Right lobe of liver (tissue), 6 donors: ENCODE measurements around the gene DDIT3. TPM values are rescaled to one million over a fixed set of nuclear protein-coding genes. Genes with fewer than 3 reads are reported as not detected.

ENCODE experiments used
- ATAC-seq, 4 donors: fragments of 200-7000 bp; cut with Tn5 transposase; one replicate each; pipeline ENCODE4 v1.9.1; 2020; ENCODE audit warnings: mild to moderate bottlenecking in 4 of 4, moderate library complexity in 4 of 4
- DNase-seq, 3 donors: peaks; one replicate each; pipeline ENCODE4 v3.0.0-alpha.2; 2020
- H3K27ac ChIP-seq, 3 donors: fragments of 200-600 bp; one replicate each; pipeline ENCODE4 v1.8.0; 2022
- H3K27me3 ChIP-seq, 2 donors: fragments of 200-600 bp; one replicate each; pipeline ENCODE4 v1.8.0; 2022
- H3K36me3 ChIP-seq, 4 donors: fragments of 200-600 bp; sonication (generic) in 1 of 4; one replicate each; pipeline versions ENCODE4 v1.5.1 to v1.8.0; 2017 to 2022; ENCODE audit warnings: control low read depth in 1 of 4
- H3K4me1 ChIP-seq, 4 donors: fragments of 200-600 bp; sonication (generic) in 1 of 4; one replicate each; pipeline versions ENCODE4 v1.5.1 to v1.8.0; 2017 to 2022; ENCODE audit warnings: control low read depth in 1 of 4
- H3K4me3 ChIP-seq, 3 donors: fragments of 200-600 bp; one replicate each; pipeline ENCODE4 v1.8.0; 2022
- H3K9me3 ChIP-seq, 4 donors: fragments of 200-600 bp; sonication (generic) in 1 of 4; one replicate each; pipeline versions ENCODE4 v1.5.1 to v1.8.0; 2017 to 2022; ENCODE audit warnings: control low read depth in 1 of 4
- POLR2A ChIP-seq: fragments of 450-650 bp; IDR thresholded peaks from one replicate; pipeline ENCODE4 v1.6.1; 2017; ENCODE audit warnings: antibody characterized with exemption, mild to moderate bottlenecking
- WGBS: methylation state at CpG from one replicate; pipeline ENCODE4 v1.1.6; 2018; ENCODE audit warnings: low coverage, low lambda C conversion rate; ENCODE audit not compliant: insufficient coverage; ENCODE audit errors: missing lambda C conversion rate; 5-methylcytosine and 5-hydroxymethylcytosine counted together
- intact Hi-C, 2 donors: fragments of 100-400 bp; cut with DNase I; formaldehyde crosslinking; loops; one replicate each; pipeline versions ENCODE4 v1.11.2 to v1.14.1; 2022
- total RNA-seq, 6 experiments: library from RNA; depleted of rRNA in 2 of 6; stranded (reverse); fragments of >200 nt in 2 of 6; fragmentation: NEBNext Ultra II Directional in 3 of 6; extraction: Animal tissue kit (Norgen Biotek cat#: 25700) in 3 of 6; gene quantifications; one replicate each; pipeline versions ENCODE4 v1.1.0 to v1.2.4, GENCODE V29; 2016 to 2023
- TF ChIP-seq, protein P1 (sequence below), 4 donors: fragments of 200-600 bp in 3 of 4; fragments of 450-650 bp in 1 of 4; IDR thresholded peaks; one replicate each; pipeline versions ENCODE4 v1.5.1 to v1.8.0; 2016 to 2022; ENCODE audit warnings: antibody characterized with exemption in 4 of 4, mild to moderate bottlenecking in 2 of 4
- donor health status: DM: no; HTN: yes; CAD: no.
- donor health status: DM: no; HTN: no; CAD: no.
- donor health status: DM: no; HTN: no; CAD: no.
- donor health status: DM: no; HTN: yes; CAD: no.
- donor health status: DM: no; HTN: yes; CAD: no.

The DDIT3 gene
- total RNA-seq, 6 experiments from 2014 or later = 11.3 to 26.7 (median 18.7) TPM

DNA sequence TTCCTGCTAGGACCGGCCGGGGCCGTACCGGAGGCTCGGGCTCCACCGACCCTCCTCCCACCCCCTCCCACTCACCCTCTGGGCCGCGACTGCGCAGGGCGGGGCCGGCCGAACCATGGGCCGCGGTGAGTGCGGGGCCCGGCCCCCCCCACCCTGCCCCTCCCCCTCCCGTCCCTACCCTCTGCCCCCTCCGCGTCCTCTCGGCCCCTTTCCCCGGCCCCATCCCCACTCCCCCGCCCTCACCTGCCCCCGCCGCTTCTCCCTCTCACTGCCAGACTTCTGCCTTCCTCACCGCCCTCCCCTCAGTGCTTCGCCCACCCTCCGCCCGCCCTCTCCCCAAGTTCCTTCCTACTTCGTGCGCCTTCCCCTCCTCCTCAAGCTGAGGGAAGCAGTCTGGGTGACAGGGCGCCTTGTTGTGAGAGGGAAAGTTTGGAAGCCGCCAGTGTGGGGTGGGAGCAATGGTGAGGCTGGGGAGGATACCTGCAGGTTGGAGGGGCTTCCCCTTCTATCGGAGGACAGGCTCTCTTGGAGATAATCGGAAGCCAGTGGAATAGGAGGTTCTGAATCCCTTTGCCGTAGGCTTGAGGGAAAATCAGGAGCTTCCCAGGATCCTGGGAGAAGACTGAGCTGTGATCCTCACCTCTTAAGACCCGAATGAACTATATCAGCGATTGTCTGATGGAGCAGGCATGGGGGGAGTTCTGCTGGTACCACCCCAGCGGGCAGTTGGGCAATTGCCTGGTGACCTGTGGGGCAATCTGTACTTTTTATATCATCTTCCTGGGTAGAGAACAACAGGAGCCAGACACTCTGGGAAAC lies 2.8 kb upstream of the DDIT3 start:
- ATAC-seq = peak in 2 of 4 donors; percentile 0 to 3
- H3K4me3 ChIP-seq = peak overlapping the region; percentile 76 to 83 (median 80)
- H3K4me1 ChIP-seq = peaks cover 0 to 44% (median 19%) of the 10 kb centered on the region in 4 donors

DNA sequence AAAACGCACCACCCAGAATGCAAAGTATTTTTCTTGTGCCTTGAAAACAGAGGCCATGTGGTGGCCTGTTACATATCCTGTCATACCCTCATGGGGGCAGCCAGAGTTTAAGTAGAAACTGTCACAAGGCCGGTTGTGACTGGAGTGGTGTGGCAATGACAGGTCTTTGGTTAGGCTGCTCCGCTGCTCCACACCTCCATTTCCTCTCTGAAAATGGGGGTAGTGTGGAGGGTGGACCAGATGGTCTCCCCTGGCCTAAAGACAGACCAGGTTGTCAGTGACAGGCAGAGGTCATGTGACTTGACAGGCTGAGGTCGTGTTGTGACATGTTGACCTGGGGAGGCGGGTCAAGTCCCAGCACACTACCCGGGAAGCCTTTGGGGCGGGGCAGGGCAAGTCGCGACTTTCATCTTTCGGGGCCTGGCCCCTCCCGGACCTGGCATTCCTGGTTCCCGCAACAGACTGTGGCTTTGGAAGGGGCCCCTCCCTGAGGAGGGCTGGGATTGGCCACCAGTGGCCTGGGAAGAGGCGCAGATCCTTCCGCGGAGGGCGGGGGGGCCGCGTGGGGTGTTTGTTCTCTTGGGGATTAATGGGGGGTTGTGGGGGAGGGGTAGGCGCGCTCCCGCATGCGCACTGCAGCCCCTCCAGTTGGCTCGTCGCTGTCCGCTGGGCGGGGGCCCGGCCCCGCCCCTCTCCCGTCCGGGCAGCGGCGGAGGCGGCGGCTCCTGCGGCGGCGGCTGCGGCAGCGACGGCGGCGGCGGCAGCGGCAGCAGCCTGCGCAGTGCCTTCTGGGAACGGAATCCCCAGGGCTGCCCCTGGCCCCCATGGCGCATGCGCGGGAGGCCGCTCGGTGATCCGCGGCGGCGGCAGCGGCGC lies 1.9 kb upstream of the DDIT3 start, which contains the start of gene MBD6:
Gene MBD6, plus strand, starts transcription at position 814 of the 876 bp plus-strand sequence. CDS start 1,480 bp downstream, outside the sequence.
- ATAC-seq (peak; percentile 36 to 69 (median 50)), DNase-seq (peak; percentile 95 to 96 (median 95))
- peak within 1 kb of the TSS; percentile 97 to 98 (median 97) for H3K27ac ChIP-seq
- H3K4me3 ChIP-seq = peak within 1 kb of the TSS; percentile 76 to 83 (median 80)
- TF ChIP-seq POLR2A = peak; percentile 49
- TF ChIP-seq, protein P1, sequence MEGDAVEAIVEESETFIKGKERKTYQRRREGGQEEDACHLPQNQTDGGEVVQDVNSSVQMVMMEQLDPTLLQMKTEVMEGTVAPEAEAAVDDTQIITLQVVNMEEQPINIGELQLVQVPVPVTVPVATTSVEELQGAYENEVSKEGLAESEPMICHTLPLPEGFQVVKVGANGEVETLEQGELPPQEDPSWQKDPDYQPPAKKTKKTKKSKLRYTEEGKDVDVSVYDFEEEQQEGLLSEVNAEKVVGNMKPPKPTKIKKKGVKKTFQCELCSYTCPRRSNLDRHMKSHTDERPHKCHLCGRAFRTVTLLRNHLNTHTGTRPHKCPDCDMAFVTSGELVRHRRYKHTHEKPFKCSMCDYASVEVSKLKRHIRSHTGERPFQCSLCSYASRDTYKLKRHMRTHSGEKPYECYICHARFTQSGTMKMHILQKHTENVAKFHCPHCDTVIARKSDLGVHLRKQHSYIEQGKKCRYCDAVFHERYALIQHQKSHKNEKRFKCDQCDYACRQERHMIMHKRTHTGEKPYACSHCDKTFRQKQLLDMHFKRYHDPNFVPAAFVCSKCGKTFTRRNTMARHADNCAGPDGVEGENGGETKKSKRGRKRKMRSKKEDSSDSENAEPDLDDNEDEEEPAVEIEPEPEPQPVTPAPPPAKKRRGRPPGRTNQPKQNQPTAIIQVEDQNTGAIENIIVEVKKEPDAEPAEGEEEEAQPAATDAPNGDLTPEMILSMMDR (IDR thresholded peaks at IDR 0.05) = no peak
- intact Hi-C loops = no loop called here
- H3K27me3 ChIP-seq = no peaks in the 10 kb centered on the region
- H3K4me1 ChIP-seq = peaks cover 0 to 48% (median 19%) of the 10 kb centered on the region in 4 donors
- peaks cover 1 to 36% (median 10%) of the 10 kb centered on the region in 4 donors for H3K36me3 ChIP-seq
- H3K9me3 ChIP-seq = no peaks in the 10 kb centered on the region
- 0% methylated on average over 9 of the region's 57 CpGs for WGBS

More for the DNA sequence above, 2.8 kb upstream of the DDIT3 start:
- under 1% methylated on average over 19 of the region's 38 CpGs for WGBS
- Histone ChIP-seq H3K27me3 (no peaks in the 10 kb centered on the region), H3K27ac (peak overlapping the region; percentile 97 to 98 (median 97)), H3K36me3 (peaks cover 0 to 37% (median 11%) of the 10 kb centered on the region in 4 donors), H3K9me3 (no peaks in the 10 kb centered on the region)
- intact Hi-C loops = no loop called here
- TF ChIP-seq, protein P1 (IDR thresholded peaks at IDR 0.05) = no peak
- peak; percentile 17 for TF ChIP-seq POLR2A
- peak; percentile 73 to 85 (median 73) for DNase-seq

DNA sequence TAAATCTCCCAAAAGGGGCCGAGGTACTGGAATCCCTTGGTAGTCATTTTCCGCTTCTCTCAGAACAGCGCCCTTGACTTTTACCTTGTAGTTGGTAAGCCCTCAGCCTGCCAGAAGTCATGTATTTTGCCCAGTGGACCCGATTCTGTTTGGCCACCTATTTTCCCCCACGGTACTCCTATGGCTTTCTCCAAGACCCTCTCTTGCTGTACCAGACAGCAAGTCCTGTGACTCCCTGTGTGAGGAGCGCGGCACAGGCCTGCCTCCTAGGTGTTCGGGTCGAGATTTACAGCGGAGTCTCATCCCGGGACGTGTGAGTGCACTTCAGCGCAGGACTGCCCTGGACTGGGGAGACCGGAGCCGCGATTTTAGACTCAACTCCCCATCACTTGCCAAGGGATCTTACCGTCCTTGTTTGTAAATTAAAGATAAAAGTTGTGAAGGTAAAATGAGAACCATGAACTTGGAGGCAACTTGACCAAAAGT lies 1.3 kb upstream of the DDIT3 start:
- H3K9me3 ChIP-seq = no peaks in the 10 kb centered on the region
- 43% methylated on average over 17 of the region's 17 CpGs for WGBS
- ATAC-seq (no peak), DNase-seq (peak; percentile 42 to 72 (median 63))
- peaks cover 6 to 37% (median 15%) of the 10 kb centered on the region in 4 donors for H3K36me3 ChIP-seq
- peak overlapping the region; percentile 97 to 98 (median 97) for H3K27ac ChIP-seq
- intact Hi-C loops = no loop called here
- H3K4me1 ChIP-seq = peaks cover 0 to 48% (median 19%) of the 10 kb centered on the region in 4 donors
- TF ChIP-seq, protein P1 (IDR thresholded peaks at IDR 0.05) = no peak
- peak overlapping the region in 2 of 3 donors; percentile 80 to 83 for H3K4me3 ChIP-seq
- no peaks in the 10 kb centered on the region for H3K27me3 ChIP-seq

DNA sequence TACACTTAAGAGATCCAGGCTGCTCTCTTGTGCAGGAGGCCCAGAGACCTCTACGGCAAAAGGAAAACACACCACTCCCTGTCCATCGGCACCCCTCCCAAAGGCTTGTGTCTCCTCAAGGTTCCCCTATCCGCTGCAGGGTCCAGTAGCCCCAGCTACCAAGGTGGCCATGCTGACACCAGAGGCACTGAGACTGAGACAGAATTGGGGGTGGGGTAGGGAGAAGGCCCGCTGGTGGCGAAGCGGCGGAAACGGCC lies 590 bp downstream of the DDIT3 start:
- no peak for TF ChIP-seq POLR2A
- TF ChIP-seq, protein P1 (IDR thresholded peaks at IDR 0.05) = no peak
- no peaks in the 10 kb centered on the region for H3K27me3 ChIP-seq
- H3K4me1 ChIP-seq = peaks cover 0 to 42% (median 15%) of the 10 kb centered on the region in 4 donors
- DNase-seq = no peak
- intact Hi-C loops = no loop called here
- H3K9me3 ChIP-seq = no peaks in the 10 kb centered on the region
- no CpG with 5 or more reads among the region's 8 CpGs for WGBS
- peak overlapping the region; percentile 83 to 98 (median 96) for H3K4me3 ChIP-seq
- peak overlapping the region; percentile 95 to 97 (median 97) for H3K27ac ChIP-seq
- ATAC-seq = no peak
- H3K36me3 ChIP-seq = peaks cover 11 to 40% (median 26%) of the 10 kb centered on the region in 4 donors
